ENCODE results near the gene TUFT1. TPM values are rescaled to one million over a fixed set of nuclear protein-coding genes. Genes with fewer than 3 reads are reported as not detected.

Gene TUFT1
- total and polyA plus RNA-seq, 2 of the 13 experiments (the other 11 are each of a cell fraction or from before 2014, with no cell fraction given), result 6.4 to 7.3 TPM

GRCh38 chr1:151540021-151540981 is at the start of gene TUFT1 (continued):
- TF ChIP-seq NCOR1 (IDR thresholded peaks at IDR 0.05; ENCODE audit: borderline replicate concordance, low read length) (no peak), ZNF772 (CRISPR knock-in tag; IDR thresholded peaks at IDR 0.05) (peak; percentile 85), CEBPG (CRISPR knock-in tag; IDR thresholded peaks at IDR 0.05) (0 out of 2 replicates have a peak, but pooled peaks have one; percentile 7), ZNF225 (CRISPR knock-in tag; IDR thresholded peaks at IDR 0.05) (peak; percentile 54; the same call in 1 of the 2 replicates), ARNT2 (CRISPR knock-in tag; IDR thresholded peaks at IDR 0.05; ENCODE audit: low read depth) (0 out of 2 replicates have a peak, but pooled peaks have one; percentile 50), ZNF3 (CRISPR knock-in tag; IDR thresholded peaks at IDR 0.05) (no peak), SIN3A (IDR thresholded peaks at IDR 0.05; ENCODE audit: borderline replicate concordance, low read depth, low read length) (peak; percentile 84; the same call in 1 of the 2 replicates), ZNF496 (CRISPR knock-in tag; IDR thresholded peaks at IDR 0.05; ENCODE audit: insufficient replicate concordance) (no peak), ZNF781 (CRISPR knock-in tag; IDR thresholded peaks at IDR 0.05; ENCODE audit: borderline replicate concordance, not compliant biosample characterization) (peak; percentile 87), ZNF530 (CRISPR knock-in tag; IDR thresholded peaks at IDR 0.05; ENCODE audit: low read depth) (no peak), HHEX (CRISPR knock-in tag; IDR thresholded peaks at IDR 0.05) (no peak), ZNF12 (CRISPR knock-in tag; IDR thresholded peaks at IDR 0.05) (no peak), ZSCAN25 (CRISPR knock-in tag; IDR thresholded peaks at IDR 0.05) (no peak), ZNF281 (CRISPR knock-in tag; IDR thresholded peaks at IDR 0.05; ENCODE audit: borderline replicate concordance) (no peak), ZNF749 (CRISPR knock-in tag; IDR thresholded peaks at IDR 0.05; ENCODE audit: borderline replicate concordance) (0 out of 2 replicates have a peak, but pooled peaks have one; percentile 52), FUBP1 (CRISPR knock-in tag; IDR thresholded peaks at IDR 0.05; ENCODE audit: borderline replicate concordance) (no peak), GATA4 (IDR thresholded peaks at IDR 0.05; ENCODE audit: borderline replicate concordance, low read depth) (peak; percentile 88; the same call in 1 of the 2 replicates), YEATS2 (CRISPR knock-in tag; IDR thresholded peaks at IDR 0.05; ENCODE audit: borderline replicate concordance) (peak; percentile 14; the same call in 1 of the 2 replicates), ADNP (CRISPR knock-in tag; IDR thresholded peaks at IDR 0.05) (no peak), MAZ (IDR thresholded peaks at IDR 0.05; ENCODE audit: borderline replicate concordance, low read depth, low read length) (peak; percentile 83; the same call in 1 of the 2 replicates), MAZ (CRISPR knock-in tag; IDR thresholded peaks at IDR 0.05; ENCODE audit: low read depth) (peak; percentile 84)
- TF ChIP-seq, protein P1, sequence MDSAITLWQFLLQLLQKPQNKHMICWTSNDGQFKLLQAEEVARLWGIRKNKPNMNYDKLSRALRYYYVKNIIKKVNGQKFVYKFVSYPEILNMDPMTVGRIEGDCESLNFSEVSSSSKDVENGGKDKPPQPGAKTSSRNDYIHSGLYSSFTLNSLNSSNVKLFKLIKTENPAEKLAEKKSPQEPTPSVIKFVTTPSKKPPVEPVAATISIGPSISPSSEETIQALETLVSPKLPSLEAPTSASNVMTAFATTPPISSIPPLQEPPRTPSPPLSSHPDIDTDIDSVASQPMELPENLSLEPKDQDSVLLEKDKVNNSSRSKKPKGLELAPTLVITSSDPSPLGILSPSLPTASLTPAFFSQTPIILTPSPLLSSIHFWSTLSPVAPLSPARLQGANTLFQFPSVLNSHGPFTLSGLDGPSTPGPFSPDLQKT (CRISPR knock-in tag; IDR thresholded peaks at IDR 0.05; ENCODE audit: borderline replicate concordance), result 0 out of 2 replicates have a peak, but pooled peaks have one; percentile 20
- TF ChIP-seq, protein P2, sequence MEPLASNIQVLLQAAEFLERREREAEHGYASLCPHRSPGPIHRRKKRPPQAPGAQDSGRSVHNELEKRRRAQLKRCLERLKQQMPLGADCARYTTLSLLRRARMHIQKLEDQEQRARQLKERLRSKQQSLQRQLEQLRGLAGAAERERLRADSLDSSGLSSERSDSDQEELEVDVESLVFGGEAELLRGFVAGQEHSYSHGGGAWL (CRISPR knock-in tag; IDR thresholded peaks at IDR 0.05), result peak; percentile 73
